H1 (cell line): ENCODE data around the gene C19orf73. TPM values are rescaled to one million over a fixed set of nuclear protein-coding genes. Genes with fewer than 3 reads are reported as not detected.

ENCODE experiments used
- CHD2 ChIP-seq: IDR thresholded peaks from 2 replicates; pipeline ENCODE4 v1.6.1; 2012; ENCODE audit warnings: low read length, improper control_type of control experiment
- FOSL1 ChIP-seq: IDR thresholded peaks from 2 replicates; pipeline ENCODE4 v1.6.1; 2011; ENCODE audit warnings: mild to moderate bottlenecking, low read depth, low read length, moderate library complexity; ENCODE audit not compliant: insufficient read depth
- HDAC6 ChIP-seq: IDR thresholded peaks from one replicate; pipeline ENCODE4 v1.7.1; 2012; ENCODE audit warnings: low read depth, mild to moderate bottlenecking, inconsistent platforms, low read length, moderate library complexity
- SP4 ChIP-seq: IDR thresholded peaks from 2 replicates; pipeline ENCODE4 v1.6.1; 2012; ENCODE audit warnings: low read length, inconsistent platforms
- polyA plus RNA-seq, 7 experiments: library from polyadenylated mRNA; depleted of rRNA in 3 of 7; stranded (reverse) in 5 of 7; unstranded in 2 of 7; fragments of >200 nt in 5 of 7; fragments of 200-250 nt in 2 of 7; gene quantifications; 1 replicate in 5 of 7; 2 replicates in 1 of 7; 4 replicates in 1 of 7; pipeline versions ENCODE4 v1.2.1 to v1.2.3, GENCODE V29; 2011 to 2013; ENCODE audit warnings: missing spikeins in 2 of 7, mixed read lengths in 2 of 7
- total RNA-seq: library from RNA; stranded (reverse); fragmentation: NEBNext Ultra II Directional; extraction: Animal tissue kit (Norgen Biotek cat#: 25700); gene quantifications from 2 replicates; pipeline ENCODE4 v1.2.1, GENCODE V29; 2021

The C19orf73 gene
- total and polyA plus RNA-seq, 2 of the 8 experiments (the other 6 are each of a cell fraction or from before 2014, with no cell fraction given): 2.5 to 4.6 TPM

GRCh38 chr19:49142866-49143335 lies 24.0 kb upstream of the C19orf73 start (continued):
- TF ChIP-seq HDAC6 (no peak), CHD2 (peak; percentile 54; the same call in 1 of the 2 replicates), SP4 (0 out of 2 replicates have a peak, but pooled peaks have one; percentile 33), FOSL1 (no peak)
